ENCODE results near the gene CACNA1S.

CACNA1S gene

DNA sequence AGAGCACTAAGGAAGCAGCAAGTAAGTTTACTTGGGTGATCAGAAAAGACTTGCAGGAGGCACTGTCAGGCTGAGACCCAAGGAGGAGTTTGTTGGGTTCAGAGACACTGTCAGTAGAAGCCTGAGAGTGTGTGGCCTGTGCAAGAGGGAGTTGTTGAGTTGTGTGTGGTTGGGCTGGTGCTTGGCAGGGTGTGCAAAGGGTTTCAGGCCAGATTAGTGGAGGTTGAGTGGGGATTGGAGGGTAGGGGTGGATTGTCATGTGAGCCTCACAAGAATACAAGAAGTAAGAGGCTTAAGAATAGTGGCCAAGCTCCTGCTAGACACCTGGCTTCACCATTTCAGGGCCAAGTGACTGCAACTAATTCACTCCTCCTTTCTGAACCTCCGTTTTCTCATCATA, 79.8 kb downstream of the CACNA1S start:
- no peak for DNase-seq (ENCODE audit: low read depth in 2 of 2)

DNA sequence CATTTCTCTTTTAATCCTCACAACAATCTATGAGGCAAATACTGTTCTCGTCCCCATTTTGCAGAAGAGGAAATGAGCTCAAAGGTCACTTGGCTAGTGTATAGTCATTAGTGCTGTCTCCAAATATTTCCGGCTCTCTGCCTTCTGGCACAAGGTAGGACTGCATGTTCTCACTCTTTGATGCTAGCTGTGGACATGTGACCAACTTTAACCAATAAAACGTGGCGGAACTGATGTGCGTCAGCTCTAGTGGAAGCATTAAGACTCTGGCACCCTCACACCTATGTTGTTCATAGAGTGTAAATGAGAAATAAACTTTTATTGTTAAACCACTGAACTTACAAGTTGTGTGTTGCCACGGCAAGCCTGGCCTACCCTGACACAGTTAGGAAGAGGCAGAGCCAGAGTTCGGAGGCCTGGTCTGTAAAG, 83.8 kb downstream of the CACNA1S start:
- DNase-seq (ENCODE audit: low read depth in 2 of 2), result no peak

DNA sequence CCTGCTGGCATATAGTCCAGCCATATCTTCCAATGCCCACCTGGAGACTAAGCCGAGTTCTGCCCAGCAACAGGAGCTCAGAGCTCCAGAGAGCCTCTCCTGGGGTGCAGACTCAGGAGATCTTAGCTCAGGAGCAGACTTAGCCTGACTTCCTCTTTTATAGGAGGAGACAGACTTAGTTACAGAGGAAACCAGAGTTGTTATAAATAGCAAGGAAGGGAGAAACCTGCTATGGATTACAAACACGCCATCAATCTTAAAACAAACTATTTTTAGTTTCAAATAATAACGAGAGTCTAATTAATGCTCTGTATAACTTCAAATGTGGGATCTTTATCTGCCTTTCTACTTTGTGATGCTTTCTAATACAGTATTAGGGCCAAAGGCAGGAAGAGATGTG, 85.4 kb downstream of the CACNA1S start:
- DNase-seq (ENCODE audit: low read depth in 2 of 2), result no peak

DNA sequence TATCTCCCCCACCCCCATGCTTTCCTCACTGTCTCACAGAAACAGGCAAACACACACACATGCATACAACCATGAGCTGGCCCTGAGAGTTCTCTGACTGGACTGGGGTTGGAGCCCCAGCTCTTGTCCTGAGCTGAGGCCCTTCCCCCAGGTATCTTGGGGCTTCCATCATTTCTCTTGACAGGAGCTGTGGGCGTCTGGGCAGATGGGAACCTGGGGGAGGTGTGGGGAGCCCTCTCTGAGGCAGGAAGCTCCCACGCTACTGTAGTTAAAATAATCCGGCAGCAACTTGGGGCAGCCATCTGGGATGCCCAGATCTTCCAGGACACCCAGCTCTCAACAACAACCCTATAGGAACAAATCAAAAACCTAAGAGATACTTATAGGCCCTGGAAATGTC, 86.0 kb downstream of the CACNA1S start:
- DNase-seq (ENCODE audit: low read depth in 2 of 2), result no peak

DNA sequence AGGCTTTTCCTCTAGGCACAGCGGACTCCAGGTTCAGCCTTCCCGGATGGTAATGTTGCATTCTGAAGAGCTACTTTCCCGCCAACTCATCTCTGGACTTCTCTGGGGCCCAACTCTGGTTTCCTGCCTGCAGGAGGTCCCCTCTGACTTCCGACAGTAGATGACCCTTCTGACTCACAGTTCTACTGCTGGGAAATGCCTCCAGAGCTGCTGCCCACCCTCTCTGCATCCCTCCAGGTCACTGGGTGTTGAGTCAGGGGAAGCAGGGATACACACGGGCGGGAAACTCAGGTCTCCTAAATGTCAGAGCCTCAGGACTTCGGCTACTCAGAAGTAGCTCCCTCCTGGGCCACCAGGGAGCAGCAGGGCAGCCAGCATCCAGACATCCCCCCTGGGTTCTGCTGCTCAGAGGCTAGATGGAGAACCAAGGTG, 86.6 kb downstream of the CACNA1S start:
- DNase-seq (ENCODE audit: low read depth in 2 of 2), result no peak

DNA sequence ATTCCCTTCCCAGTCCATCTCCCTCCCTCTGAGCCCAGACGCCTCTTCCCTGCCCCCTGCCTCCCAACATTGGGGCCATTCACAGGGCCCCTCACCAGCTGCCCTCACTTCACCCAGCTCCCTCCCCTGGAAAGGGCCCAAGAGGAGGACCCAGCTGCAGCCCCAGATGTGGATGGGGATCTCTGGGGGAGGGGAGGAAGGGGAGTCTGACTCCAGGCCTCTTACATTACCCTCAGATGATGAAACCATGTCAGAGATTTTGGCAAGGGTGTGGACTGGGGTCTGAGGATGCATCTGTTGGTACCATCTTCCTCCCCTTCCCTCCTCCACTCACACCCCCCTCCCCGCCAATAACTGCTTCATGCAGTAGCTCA, 87.6 kb downstream of the CACNA1S start:
- no peak for DNase-seq (ENCODE audit: low read depth in 2 of 2)

DNA sequence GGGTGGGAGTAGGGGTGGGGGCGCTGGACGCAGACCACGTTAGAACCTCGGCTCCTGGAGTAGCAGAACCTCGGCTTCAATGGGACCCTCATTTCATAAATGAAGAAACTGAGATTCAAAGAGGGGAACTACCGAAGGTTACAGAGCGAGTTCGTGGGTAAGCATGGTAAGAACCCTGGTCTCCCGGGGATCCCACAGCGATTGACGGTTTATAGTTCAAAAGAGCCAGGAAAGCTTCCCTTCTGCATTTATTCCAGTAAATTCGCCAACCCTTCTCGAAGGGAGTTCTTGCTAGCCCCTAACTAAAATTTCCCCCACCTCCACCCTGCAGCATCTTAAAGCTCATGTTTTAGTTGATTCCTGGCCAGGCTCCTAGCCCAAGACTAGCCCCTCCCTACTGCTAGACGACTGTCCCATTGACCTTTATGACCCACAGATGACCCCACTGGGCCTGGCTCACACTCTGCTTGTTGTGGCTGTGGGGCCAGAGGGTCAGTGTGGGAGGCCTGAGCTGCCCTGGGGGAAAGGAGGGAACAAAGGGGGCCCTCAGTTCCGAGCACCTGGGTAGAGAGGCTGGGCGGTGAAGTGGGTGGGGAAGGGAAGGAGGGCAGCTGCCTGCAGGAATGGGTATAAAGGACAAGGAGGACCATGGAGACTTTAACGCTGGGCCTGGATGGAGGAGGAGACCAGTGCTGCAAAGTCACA, 88.2 kb downstream of the CACNA1S start:
- no peak for DNase-seq (ENCODE audit: low read depth in 2 of 2)

DNA sequence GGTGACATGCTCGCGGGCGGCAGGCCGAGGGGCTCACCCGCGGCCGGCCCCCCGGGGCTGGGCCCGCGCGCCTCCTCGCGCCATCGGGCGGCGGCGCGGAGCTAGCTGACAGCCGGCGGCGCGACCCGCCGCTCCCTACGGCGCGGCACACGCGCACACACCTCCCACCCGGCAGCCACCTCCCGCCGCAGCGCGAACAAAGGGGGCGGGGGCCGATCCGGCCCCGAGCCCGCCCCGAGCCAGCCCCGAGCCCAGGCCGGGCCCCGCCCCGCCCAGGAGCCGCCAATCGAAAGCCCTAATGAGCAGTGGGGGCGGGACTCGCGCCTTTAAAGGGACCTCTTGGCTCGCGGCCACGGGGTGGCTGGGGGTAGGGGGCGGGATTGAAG, 88.7 kb downstream of the CACNA1S start, which contains the start of gene KIF21B:
TSS of gene KIF21B (minus strand) at position 198 of the 386 bp plus-strand sequence. CDS start 331 bp downstream, outside the sequence.
- peak; percentile 85 to 90 for DNase-seq (ENCODE audit: low read depth in 2 of 2)

DNA sequence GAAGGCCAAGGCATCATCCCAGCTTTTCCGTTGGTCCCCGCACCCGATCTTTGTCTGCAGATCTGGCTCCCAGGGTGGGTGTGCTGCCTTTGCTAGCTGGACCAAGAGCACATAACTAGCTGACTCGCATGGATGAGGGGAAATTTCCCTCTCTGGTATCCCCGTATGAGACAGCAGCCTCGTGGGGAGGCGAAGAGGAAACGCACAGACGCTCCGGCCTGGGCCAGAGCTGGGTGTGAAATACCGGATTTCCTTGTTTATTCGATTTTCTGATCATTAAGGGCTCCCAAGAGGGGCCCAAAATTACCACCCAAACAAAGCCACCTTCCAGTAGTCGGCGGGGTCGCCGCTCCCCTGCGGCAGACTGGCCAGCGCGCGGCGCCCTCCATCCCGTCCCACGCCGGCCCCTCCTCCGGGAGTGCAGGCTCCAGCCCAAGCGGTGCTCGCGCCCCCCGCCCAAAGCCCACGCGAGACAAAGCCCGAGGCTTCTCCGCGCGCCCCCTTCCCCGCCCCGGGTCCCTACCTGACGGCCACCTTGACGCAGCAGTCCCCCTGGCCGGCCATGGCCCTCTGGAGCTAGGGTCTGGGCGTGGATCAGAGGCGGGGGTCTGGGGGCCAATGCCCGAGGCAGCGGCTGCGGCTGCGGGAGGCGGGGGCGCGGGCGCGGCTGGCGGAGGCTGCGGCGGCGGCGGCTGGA, 89.3 kb downstream of the CACNA1S start:
- DNase-seq (ENCODE audit: low read depth in 2 of 2), result no peak

DNA sequence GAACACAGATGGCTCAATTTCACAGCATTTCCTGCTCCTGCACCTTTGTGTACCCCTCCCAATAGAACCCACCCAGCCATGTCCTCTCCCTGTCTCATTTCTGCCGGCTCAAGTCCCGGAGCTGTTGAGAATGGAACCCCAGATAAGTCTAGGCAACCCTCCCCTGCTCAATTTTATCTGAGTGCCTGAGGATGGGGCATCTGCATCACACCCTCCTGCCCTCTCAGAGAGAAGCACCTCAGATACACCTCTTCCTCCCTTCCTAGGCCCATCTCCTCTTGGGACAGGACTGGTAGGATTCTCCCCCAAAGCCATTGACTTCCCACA, 89.8 kb downstream of the CACNA1S start:
- no peak for DNase-seq (ENCODE audit: low read depth in 2 of 2)

DNA sequence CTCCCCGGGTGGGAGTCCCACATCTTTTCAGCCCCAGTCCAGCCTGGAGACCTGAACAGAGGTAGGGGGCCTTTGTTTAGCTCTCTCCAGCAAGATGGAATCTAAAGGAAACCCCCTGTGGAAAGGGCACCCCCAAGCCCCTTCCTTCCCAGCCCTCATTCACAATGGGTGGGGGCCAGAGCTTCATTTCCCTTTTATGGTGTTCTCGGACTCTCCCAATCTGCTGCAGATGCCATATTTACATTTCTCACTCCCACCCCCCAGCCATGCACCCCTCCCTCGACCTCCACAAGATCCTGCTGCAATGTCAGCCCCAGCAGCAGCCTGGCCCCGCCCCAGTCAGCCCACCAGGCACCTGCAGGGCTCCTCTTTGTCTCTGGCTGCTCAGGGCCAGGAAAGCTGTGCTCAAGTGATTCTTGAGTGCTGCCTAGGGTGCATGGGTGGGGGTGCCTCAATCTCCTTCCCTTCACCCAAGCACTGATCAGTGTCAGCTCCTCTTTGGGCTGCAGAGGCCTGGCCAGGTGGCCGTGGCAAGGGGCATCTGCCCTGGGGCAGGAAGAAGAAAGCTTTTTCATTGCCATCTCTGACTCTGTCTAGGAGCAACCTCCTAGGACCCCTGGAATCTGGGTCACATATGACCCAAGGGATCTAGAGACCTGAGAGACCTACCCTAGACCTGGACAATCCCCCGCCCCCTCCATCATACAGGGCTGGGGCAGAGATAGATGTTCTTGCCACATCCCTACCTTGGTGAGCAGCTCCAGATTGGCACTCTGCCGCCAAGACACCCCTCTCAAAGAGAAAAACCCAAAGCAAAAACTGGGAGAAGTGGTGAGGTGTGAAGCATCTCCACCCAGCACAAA, 90.4 kb downstream of the CACNA1S start:
- no peak for DNase-seq (ENCODE audit: low read depth in 2 of 2)

DNA sequence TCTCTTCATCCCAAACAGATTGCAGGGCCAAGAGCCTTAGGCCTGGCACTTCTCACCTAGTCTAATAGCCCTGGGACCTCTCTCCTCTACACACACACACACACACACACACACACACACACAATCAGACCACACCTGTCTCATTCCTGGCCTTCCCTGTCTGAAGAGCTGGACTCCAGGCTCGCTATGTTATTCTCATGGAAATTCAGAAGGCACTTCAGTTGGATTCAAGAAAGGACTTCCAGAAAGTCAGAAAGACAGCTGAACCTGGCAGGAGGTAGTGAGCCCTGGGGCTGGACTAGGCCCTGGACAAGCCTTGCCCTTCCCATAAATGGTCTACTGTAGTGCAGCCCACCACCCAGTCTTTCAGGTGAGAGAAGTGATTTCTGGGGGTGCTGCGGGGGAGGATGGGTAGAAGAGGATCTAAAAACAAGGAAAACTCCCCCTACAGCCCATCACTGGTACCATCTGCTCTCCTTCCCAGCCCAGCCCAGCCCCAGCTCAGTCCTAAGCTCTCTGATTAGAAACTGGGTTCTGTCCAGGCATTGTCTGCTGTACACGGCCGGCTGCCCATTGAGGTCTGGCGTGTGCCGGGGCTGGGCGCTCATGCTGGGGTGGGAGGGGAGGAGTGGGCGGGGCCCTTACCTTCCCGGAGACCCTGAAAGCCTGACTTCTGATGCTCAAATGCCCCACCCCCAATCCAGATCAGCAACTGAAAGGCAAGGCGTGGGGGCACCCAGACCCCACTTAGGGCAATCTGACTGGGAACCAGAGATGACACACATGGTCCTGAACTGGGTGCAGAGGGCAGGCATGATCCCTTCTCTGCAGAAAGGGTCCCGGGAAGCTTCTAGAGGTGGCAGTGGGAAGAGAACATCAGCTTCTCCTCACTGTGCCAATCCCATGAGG, 91.3 kb downstream of the CACNA1S start:
- DNase-seq (ENCODE audit: low read depth in 2 of 2), result no peak

DNA sequence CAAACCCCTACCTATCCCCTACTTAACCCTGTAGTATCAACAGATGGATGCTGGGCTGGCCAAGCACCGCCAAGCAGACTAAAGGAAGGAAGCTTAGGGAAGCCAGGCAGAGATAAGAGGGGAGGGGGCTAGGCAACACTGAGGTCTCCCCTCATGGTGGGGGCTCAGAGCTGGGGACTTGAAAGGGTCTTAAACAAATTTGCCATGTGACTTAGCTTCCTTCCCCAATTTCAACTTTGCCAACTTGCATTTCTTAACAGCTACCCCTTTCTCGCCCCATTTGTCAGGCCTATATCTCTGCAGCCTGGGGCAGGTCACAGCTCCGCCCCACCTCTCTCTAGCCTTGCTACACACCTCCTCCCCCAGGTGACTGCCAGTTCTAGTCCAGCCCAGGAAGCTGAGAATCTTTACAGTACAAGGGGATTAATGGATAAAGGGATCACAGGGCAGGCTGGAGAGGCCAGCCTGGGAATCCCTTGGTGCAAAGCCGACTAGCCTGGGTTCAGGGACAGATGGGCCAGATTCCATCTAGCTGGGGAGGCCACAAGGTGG, 92.1 kb downstream of the CACNA1S start:
- no peak for DNase-seq (ENCODE audit: low read depth in 2 of 2)

DNA sequence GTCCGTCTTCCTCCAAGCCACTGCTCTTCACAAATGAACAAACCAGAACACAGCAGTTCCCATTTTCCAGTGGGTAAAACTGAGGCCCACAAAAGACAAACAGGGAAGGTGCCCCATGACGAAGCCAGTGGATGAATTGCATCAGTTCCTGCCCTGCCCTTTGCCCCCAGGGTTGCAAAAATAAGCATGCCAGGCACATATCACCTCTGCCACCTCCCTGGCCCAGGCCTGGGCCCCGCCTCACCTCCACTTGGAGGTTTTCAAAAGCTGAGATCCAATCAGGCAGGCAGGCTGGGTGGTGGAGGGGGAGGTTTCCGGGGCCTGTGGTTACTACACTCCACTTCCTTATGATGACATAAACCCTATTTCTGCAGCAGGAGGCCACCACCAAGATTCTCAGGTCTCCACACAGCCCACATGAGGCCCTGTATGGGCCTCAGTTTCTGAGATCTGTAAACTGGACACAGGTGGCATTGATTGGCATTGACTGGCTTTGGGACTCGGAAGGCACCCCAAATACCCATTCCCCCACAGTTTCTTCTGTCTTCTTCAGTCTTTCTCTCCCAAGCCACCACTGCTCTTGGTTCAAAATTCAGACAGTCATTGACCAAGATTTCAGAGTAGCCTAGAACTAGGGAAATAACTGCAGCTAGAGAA, 92.8 kb downstream of the CACNA1S start:
- DNase-seq (ENCODE audit: low read depth in 2 of 2), result peak; percentile 69 to 79

DNA sequence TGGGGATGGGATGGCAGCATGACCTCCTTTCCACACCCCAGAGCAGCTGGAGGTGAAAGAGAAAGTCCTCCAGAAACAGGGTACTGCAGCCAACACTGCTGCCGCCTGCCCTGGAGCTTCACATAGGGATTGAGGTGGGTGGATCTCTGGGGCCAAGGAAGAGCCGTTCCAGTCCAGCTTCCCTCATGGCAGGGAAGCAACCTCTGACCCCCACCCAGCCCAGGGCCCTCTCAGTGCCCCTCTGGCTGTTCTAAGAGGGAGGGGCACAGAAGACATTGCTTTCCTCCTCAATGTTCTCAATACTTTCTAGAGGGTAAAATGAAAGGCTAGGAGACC, 94.4 kb downstream of the CACNA1S start:
- DNase-seq (ENCODE audit: low read depth in 2 of 2), result no peak

DNA sequence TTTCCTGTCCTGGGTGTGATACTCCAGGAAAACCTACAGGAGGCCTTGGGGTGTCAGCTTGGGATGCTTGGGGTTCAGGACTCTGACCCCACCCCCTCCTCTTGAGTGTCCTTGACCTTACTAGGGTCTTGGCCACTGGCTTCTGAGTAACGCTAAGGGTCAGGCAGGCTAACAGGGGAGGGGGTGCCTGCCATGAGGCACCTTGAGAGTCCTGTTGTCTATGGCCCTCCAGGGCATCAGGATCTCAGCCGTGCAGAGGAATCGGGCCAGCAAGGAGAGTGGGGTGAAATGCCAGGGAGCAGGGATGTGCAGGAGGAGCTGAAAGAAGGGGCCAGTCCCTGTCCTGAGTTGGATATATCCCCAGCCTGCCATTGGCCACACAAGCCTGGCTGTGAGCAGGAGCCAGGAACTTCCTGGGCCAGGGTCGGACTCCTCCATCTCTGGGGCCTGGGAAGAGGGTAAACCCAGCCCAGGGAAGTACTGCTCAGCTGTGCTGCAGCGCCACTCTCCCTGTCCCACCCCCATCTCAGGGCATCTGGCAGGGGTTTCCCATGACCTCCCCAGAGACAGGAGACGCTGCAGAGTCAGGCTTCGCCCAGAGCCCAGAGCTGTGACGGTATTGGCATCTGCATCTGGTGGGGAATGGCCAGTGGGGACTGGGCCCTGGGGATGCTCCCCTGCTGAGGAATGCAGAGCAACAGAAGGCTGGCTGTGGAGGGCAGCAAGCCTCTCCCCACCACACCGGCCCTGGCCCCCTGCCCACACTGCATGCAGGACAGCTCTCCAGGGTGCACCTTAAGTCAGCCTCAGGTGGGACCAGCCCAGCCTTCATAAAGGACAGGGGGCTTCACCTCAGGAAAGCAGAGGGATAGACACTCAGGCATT, 95.0 kb downstream of the CACNA1S start:
- no peak for DNase-seq (ENCODE audit: low read depth in 2 of 2)

DNA sequence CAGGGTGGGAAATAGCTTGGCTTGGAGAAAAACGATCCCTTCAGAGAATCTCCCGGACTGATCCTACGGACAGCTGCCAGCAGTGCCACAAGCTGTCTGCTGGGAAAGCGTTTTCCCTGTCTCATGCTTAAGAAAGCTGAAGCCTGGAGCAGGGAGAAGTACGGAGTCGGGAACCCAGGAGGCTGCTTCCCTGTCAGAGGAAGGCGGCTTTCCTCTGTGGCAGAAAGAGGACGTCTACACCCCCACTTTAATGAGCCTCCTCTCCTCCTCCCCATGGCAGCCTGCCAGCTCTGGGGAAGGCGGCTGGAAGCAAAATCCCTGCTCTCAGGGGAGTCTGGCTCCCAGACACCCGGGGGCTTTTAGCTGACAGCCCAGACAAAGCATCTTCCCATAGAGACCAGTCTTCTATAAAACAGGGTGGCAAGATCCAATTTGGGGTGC, 96.0 kb downstream of the CACNA1S start:
- DNase-seq (ENCODE audit: low read depth in 2 of 2), result no peak

DNA sequence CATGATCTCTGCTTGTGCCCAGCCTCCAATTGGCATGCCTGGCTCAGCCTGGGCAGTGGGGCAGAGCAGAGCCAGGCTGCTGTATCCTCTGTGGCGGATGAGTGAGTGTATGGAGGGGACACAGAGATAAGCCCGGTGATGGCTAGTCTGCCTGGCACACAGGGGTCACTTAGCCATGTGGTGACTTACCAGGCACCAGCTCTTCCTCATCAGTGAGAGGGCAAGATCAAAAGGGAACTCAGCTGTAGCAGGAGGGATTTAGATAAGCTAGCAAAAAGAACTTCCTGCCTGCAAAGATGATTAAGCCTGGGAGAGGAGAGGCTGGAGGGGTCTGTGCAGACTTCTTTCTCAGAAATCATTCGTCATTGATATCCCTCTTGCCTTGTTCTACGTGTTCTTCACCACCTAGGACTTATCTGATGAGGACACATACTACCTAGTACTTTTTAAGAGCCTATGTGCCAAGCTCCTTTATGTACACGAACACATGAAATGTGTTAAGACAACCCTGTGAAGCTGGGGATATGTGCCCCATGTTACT, 96.6 kb downstream of the CACNA1S start:
- DNase-seq (ENCODE audit: low read depth in 2 of 2), result no peak

DNA sequence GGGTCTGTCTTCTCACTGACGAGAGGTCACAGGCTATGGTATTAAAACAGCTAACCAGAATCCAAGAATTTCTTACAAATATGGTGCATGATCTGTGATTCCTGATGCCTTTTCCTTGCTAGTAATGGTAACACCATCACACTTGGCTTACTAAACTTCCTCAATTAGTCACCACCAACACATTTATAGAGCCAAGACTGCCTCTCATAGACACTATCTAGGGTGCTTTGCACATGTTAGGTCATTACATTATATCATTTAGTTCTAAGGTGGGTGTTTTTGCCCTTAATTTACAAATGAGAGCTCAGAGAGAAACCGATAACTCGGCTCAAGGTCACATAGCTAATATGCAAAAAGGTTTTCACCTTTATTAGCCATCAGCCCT, 97.4 kb downstream of the CACNA1S start:
- DNase-seq (ENCODE audit: low read depth in 2 of 2), result no peak
